CD14-positive monocyte (primary cell): ENCODE data around the gene RCOR1. TPM values are rescaled to one million over a fixed set of nuclear protein-coding genes. Genes with fewer than 3 reads are reported as not detected.
"Not testable (repeated sequence)": the region's sequence is repeated elsewhere in the genome, so short reads cannot be mapped to it uniquely, and the experiment has no call there.

Experiments
- DNase-seq, 3 donors: peaks; one replicate each; pipeline ENCODE4 v3.0.0-alpha.2; 2011 to 2022
- H2AFZ ChIP-seq: 2 replicates; pipeline ENCODE4 v1.6.0; 2012; ENCODE audit warnings: mild to moderate bottlenecking, low read depth, low read length, inconsistent platforms; ENCODE audit not compliant: insufficient read depth, poor library complexity, severe bottlenecking
- H3K27ac ChIP-seq, 2 donors: 1 replicate in 1 of 2; 2 replicates in 1 of 2; pipeline ENCODE4 v1.5.1; 2012 to 2013; ENCODE audit warnings: low read length in 2 of 2, control low read depth in 1 of 2, inconsistent platforms in 1 of 2, low read depth in 1 of 2, mild to moderate bottlenecking in 1 of 2
- H3K27me3 ChIP-seq, 2 donors: one replicate each; pipeline versions ENCODE4 v1.6.0 to v1.6.1; 2011 to 2013; ENCODE audit warnings: low read length in 2 of 2; ENCODE audit not compliant: control insufficient read depth in 2 of 2, insufficient read depth in 2 of 2
- H3K36me3 ChIP-seq, 2 donors: replicated peaks in 1 of 2; 1 replicate in 1 of 2; 2 replicates in 1 of 2; pipeline versions ENCODE4 v1.5.1 to v1.6.1; 2012 to 2013; ENCODE audit warnings: low read length in 2 of 2, control low read depth in 1 of 2, inconsistent platforms in 1 of 2, mild to moderate bottlenecking in 1 of 2; ENCODE audit not compliant: insufficient read depth in 2 of 2, control insufficient read depth in 1 of 2
- H3K4me1 ChIP-seq, 2 donors: 1 replicate in 1 of 2; 2 replicates in 1 of 2; pipeline versions ENCODE4 v1.5.1 to v1.6.1; 2012 to 2013; ENCODE audit warnings: low read length in 2 of 2, control low read depth in 1 of 2, inconsistent platforms in 1 of 2, mild to moderate bottlenecking in 1 of 2, moderate library complexity in 1 of 2; ENCODE audit not compliant: insufficient read depth in 2 of 2, control insufficient read depth in 1 of 2
- H3K4me2 ChIP-seq: replicated peaks from 2 replicates; pipeline ENCODE3; 2012; ENCODE audit warnings: low read length, moderate library complexity, mild to moderate bottlenecking; ENCODE audit not compliant: poor library complexity, severe bottlenecking; ENCODE audit errors: extremely low read depth
- H3K4me3 ChIP-seq, 3 experiments: fragments of 200-600 bp in 1 of 3; sonication (generic) in 1 of 3; replicated peaks in 1 of 3; 1 replicate in 2 of 3; 2 replicates in 1 of 3; pipeline ENCODE4 v1.5.1; 2011 to 2013; ENCODE audit warnings: low read length in 3 of 3, mild to moderate bottlenecking in 3 of 3, control low read depth in 2 of 3, low read depth in 2 of 3, inconsistent platforms in 1 of 3, moderate library complexity in 1 of 3
- H3K79me2 ChIP-seq: 2 replicates; pipeline ENCODE4 v1.6.0; 2012; ENCODE audit warnings: mild to moderate bottlenecking, control low read depth, inconsistent platforms, low read length, moderate library complexity; ENCODE audit not compliant: insufficient read depth
- H3K9ac ChIP-seq: 2 replicates; pipeline ENCODE4 v1.6.0; 2017; ENCODE audit warnings: low read length, mild to moderate bottlenecking; ENCODE audit not compliant: insufficient read depth, poor library complexity, severe bottlenecking
- H3K9me3 ChIP-seq, 2 donors: replicated peaks in 1 of 2; 1 replicate in 1 of 2; 2 replicates in 1 of 2; pipeline versions ENCODE4 v1.5.1 to v1.6.1; 2012 to 2013; ENCODE audit warnings: low read length in 2 of 2, control low read depth in 1 of 2; ENCODE audit not compliant: control insufficient read depth in 1 of 2, insufficient read depth in 1 of 2
- H4K20me1 ChIP-seq: 2 replicates; pipeline ENCODE4 v1.6.0; 2012; ENCODE audit warnings: mild to moderate bottlenecking, low read length, control low read depth, moderate library complexity; ENCODE audit not compliant: insufficient read depth
- H3K27ac Mint-ChIP-seq, 7 donors: one replicate each; pipeline ENCODE4 v1.8.0; 2020; ENCODE audit warnings: mild to moderate bottlenecking in 7 of 7, mixed read lengths in 7 of 7, moderate library complexity in 6 of 7, inconsistent platforms in 2 of 7
- H3K27me3 Mint-ChIP-seq, 3 donors: one replicate each; pipeline ENCODE4 v1.8.0; 2021 to 2022; ENCODE audit warnings: low read depth in 3 of 3, mild to moderate bottlenecking in 3 of 3, mixed read lengths in 3 of 3, moderate library complexity in 3 of 3, inconsistent platforms in 1 of 3
- H3K36me3 Mint-ChIP-seq, 2 donors: one replicate each; pipeline ENCODE4 v1.8.0; 2020; ENCODE audit warnings: mixed read lengths in 2 of 2, inconsistent platforms in 1 of 2, mild to moderate bottlenecking in 1 of 2
- H3K4me1 Mint-ChIP-seq: one replicate; pipeline ENCODE4 v1.8.0; 2020; ENCODE audit warnings: mild to moderate bottlenecking, mixed read lengths
- H3K4me3 Mint-ChIP-seq, 2 donors: one replicate each; pipeline ENCODE4 v1.8.0; 2020; ENCODE audit warnings: mild to moderate bottlenecking in 2 of 2, mixed read lengths in 2 of 2, moderate library complexity in 1 of 2
- H3K9me3 Mint-ChIP-seq, 7 donors: one replicate each; pipeline ENCODE4 v1.8.0; 2020 to 2022; ENCODE audit warnings: mixed read lengths in 7 of 7, mild to moderate bottlenecking in 6 of 7, moderate library complexity in 6 of 7, inconsistent platforms in 2 of 7
- CTCF ChIP-seq: fragments of 200-600 bp; IDR thresholded peaks from one replicate; pipeline ENCODE4 v1.8.0; 2022; ENCODE audit warnings: antibody characterized with exemption, mild to moderate bottlenecking
- WGBS: methylation state at CpG from one replicate; pipeline ENCODE4 v1.1.5; 2013; ENCODE audit warnings: missing lambda C conversion rate; ENCODE audit not compliant: insufficient coverage; 5-methylcytosine and 5-hydroxymethylcytosine counted together
- intact Hi-C, 2 donors: fragments of 100-400 bp; cut with micrococcal nuclease; formaldehyde crosslinking; loops; one replicate each; pipeline versions ENCODE4 v1.15.0 to v1.15.1; 2023
- polyA plus RNA-seq, 3 donors: library from polyadenylated mRNA; depleted of rRNA in 1 of 3; unstranded in 2 of 3; stranded (reverse) in 1 of 3; fragments of 300-500 nt in 2 of 3; fragments of >200 nt in 1 of 3; fragmentation: Illumina TruSeq in 2 of 3; gene quantifications; 1 replicate in 2 of 3; 2 replicates in 1 of 3; pipeline ENCODE4 v1.2.3, GENCODE V29; 2012 to 2021

The RCOR1 gene
- polyA plus RNA-seq, 3 donors, result 2.1 to 36.6 (median 2.3) TPM

GRCh38 chr14:102630881-102631280, 38.4 kb downstream of the RCOR1 start:
- Histone ChIP-seq H3K27me3 (no peaks in the 10 kb centered on the region), H3K4me3 (no peak overlapping the region), H3K9ac (no peak overlapping the region), H3K4me2 (no peak overlapping the region), H2AFZ (no peak overlapping the region), H3K9me3 (no peaks in the 10 kb centered on the region), H4K20me1 (peaks cover 100% of the 10 kb centered on the region), H3K4me1 (peaks cover 23 to 27% of the 10 kb centered on the region in 2 donors), H3K79me2 (peaks cover 99% of the 10 kb centered on the region), H3K27ac (peak overlapping the region in 1 of 2 donors; percentile 78), H3K36me3 (peaks cover 10 to 30% of the 10 kb centered on the region in 2 donors)
- intact Hi-C loops, result no loop called here
- Mint-ChIP-seq H3K4me3 (no peak overlapping the region), H3K9me3 (no peaks in the 10 kb centered on the region), H3K36me3 (peaks cover 14 to 44% of the 10 kb centered on the region in 2 donors), H3K4me1 (peaks cover 40% of the 10 kb centered on the region), H3K27ac (peak overlapping the region in 6 of 7 donors; percentile 40 to 81 (median 62)), H3K27me3 (peaks cover 0 to 2% (median 1%) of the 10 kb centered on the region in 3 donors)
- 82% methylated on average over 6 of the region's 8 CpGs for WGBS
- DNase-seq, result no peak
- TF ChIP-seq CTCF, result no peak

- H2AFZ ChIP-seq, result no peak overlapping the region
- peaks cover 9 to 35% of the 10 kb centered on the region in 2 donors for H3K36me3 Mint-ChIP-seq
- peaks cover 10 to 13% of the 10 kb centered on the region in 2 donors for H3K4me1 ChIP-seq
- H3K9ac ChIP-seq, result no peak overlapping the region
- peaks cover 99% of the 10 kb centered on the region for H3K79me2 ChIP-seq
- no peak overlapping the region for H3K4me2 ChIP-seq
- DNase-seq, result no peak
- H3K4me1 Mint-ChIP-seq, result peaks cover 14% of the 10 kb centered on the region
- H4K20me1 ChIP-seq, result peaks cover 100% of the 10 kb centered on the region
- H3K27ac Mint-ChIP-seq, result peak overlapping the region in 3 of 7 donors; percentile 2 to 77 (median 27)
- H3K27me3 ChIP-seq, result no peaks in the 10 kb centered on the region
- no peaks in the 10 kb centered on the region for H3K9me3 ChIP-seq
- H3K36me3 ChIP-seq, result peaks cover 10 to 19% of the 10 kb centered on the region in 2 donors
- H3K9me3 Mint-ChIP-seq, result no peaks in the 10 kb centered on the region
- H3K4me3 ChIP-seq, result no peak overlapping the region
- peak overlapping the region in 1 of 2 donors; percentile 13 for H3K27ac ChIP-seq
- intact Hi-C loops, result no loop called here
- H3K27me3 Mint-ChIP-seq, result peaks cover 0 to 2% (median 1%) of the 10 kb centered on the region in 3 donors
- H3K4me3 Mint-ChIP-seq, result no peak overlapping the region
- TF ChIP-seq CTCF, result no peak
- WGBS, result 0% methylated on average over 1 of the region's 4 CpGs
Observed at GRCh38 chr14:102633906-102634595, 41.6 kb downstream of the RCOR1 start.

GRCh38 chr14:102639611-102640010, 47.2 kb downstream of the RCOR1 start:
- H3K4me1 ChIP-seq, result peaks cover 40 to 49% of the 10 kb centered on the region in 2 donors
- H3K36me3 ChIP-seq, H3K9me3 Mint-ChIP-seq, H2AFZ ChIP-seq, H3K9ac ChIP-seq, H3K4me3 Mint-ChIP-seq, H3K27ac ChIP-seq, intact Hi-C loops, H3K4me3 ChIP-seq, H3K27me3 Mint-ChIP-seq, DNase-seq, H3K27me3 ChIP-seq, H3K4me2 ChIP-seq, H3K9me3 ChIP-seq: not testable (repeated sequence)
- H3K79me2 ChIP-seq, result peaks cover 100% of the 10 kb centered on the region
- Mint-ChIP-seq H3K27ac (peak overlapping the region in 2 of 7 donors; percentile 63 to 79), H3K4me1 (peaks cover 50% of the 10 kb centered on the region), H3K36me3 (peaks cover 0 to 14% of the 10 kb centered on the region in 2 donors)
- 92% methylated on average over 4 of the region's 6 CpGs for WGBS
- peaks cover 100% of the 10 kb centered on the region for H4K20me1 ChIP-seq
